K562 (cell line): ENCODE data around the gene DELE1. TPM values are rescaled to one million over a fixed set of nuclear protein-coding genes. Genes with fewer than 3 reads are reported as not detected.

Source experiments
- AFF4 ChIP-seq: sonication (generic); formaldehyde crosslinking; IDR thresholded peaks from 2 replicates; pipeline ENCODE4 v1.8.0; 2023; ENCODE audit warnings: mild to moderate bottlenecking, missing genetic modification reagents
- ETV1 ChIP-seq: fragments of 450-650 bp; conservative IDR thresholded peaks from 2 replicates; pipeline ENCODE4 v1.6.1; 2016; ENCODE audit warnings: missing genetic modification characterization, control low read depth, low read depth, missing compliant biosample characterization
- GATAD2A ChIP-seq: fragments of 450-650 bp; IDR thresholded peaks from 2 replicates; pipeline ENCODE4 v1.6.1; 2017
- HES1 ChIP-seq: fragments of 450-650 bp; IDR thresholded peaks from 2 replicates; pipeline ENCODE4 v1.6.1; 2016; ENCODE audit warnings: low read depth, mild to moderate bottlenecking, moderate library complexity
- HEY1 ChIP-seq: fragments of 250-450 bp; sonication (Bioruptor Pico); IDR thresholded peaks from 2 replicates; pipeline ENCODE4 v1.5.0; 2020; ENCODE audit warnings: mild to moderate bottlenecking, moderate library complexity, borderline replicate concordance
- HIVEP1 ChIP-seq: fragments of 250-450 bp; sonication (Bioruptor Pico); IDR thresholded peaks from 2 replicates; pipeline ENCODE4 v1.4.0; 2020; ENCODE audit warnings: mild to moderate bottlenecking
- HNRNPL ChIP-seq: fragments of 200-400 bp; formaldehyde crosslinking; IDR thresholded peaks from 2 replicates; pipeline ENCODE4 v1.6.1; 2017; ENCODE audit warnings: low read depth, mild to moderate bottlenecking, low read length
- KAT7 ChIP-seq: sonication (generic); formaldehyde crosslinking; IDR thresholded peaks from 2 replicates; pipeline ENCODE4 v1.8.0; 2022; ENCODE audit warnings: missing genetic modification reagents, mild to moderate bottlenecking, borderline replicate concordance
- POU5F1 ChIP-seq: fragments of 150-350 bp; IDR thresholded peaks from 2 replicates; pipeline ENCODE4 v1.6.1; 2014; ENCODE audit warnings: borderline replicate concordance, low read length, low read depth, mild to moderate bottlenecking; ENCODE audit not compliant: partially characterized antibody
- RBM25 ChIP-seq: fragments of 200-400 bp; formaldehyde crosslinking; IDR thresholded peaks from 2 replicates; pipeline ENCODE4 v1.6.1; 2018; ENCODE audit warnings: low read length, low read depth, moderate library complexity; ENCODE audit not compliant: severe bottlenecking
- SMAD3 ChIP-seq: fragments of 450-650 bp; formaldehyde crosslinking; conservative IDR thresholded peaks from 2 replicates; pipeline ENCODE4 v1.4.0; 2020; ENCODE audit warnings: mild to moderate bottlenecking
- SOX6 ChIP-seq: fragments of 450-650 bp; IDR thresholded peaks from 2 replicates; pipeline ENCODE4 v1.6.1; 2014; ENCODE audit warnings: mild to moderate bottlenecking
- TCFL5 ChIP-seq: fragments of 250-450 bp; sonication (Bioruptor Pico); conservative IDR thresholded peaks from 2 replicates; pipeline ENCODE4 v1.6.1; 2021; ENCODE audit warnings: mild to moderate bottlenecking, moderate library complexity, matching md5 sums
- TSC22D4 ChIP-seq: fragments of 450-650 bp; IDR thresholded peaks from 2 replicates; pipeline ENCODE4 v1.6.1; 2016; ENCODE audit warnings: missing genetic modification characterization, missing biosample characterization, control low read depth
- ZBTB34 ChIP-seq: fragments of 250-450 bp; sonication (Bioruptor Pico); IDR thresholded peaks from 2 replicates; pipeline ENCODE4 v1.8.0; 2021; ENCODE audit warnings: mild to moderate bottlenecking, moderate library complexity
- ZKSCAN3 ChIP-seq: fragments of 250-450 bp; sonication (Bioruptor Pico); IDR thresholded peaks from 2 replicates; pipeline ENCODE4 v1.4.0; 2020
- ZKSCAN8 ChIP-seq: fragments of 200-800 bp; sonication (Bioruptor generic); IDR thresholded peaks from 2 replicates; pipeline ENCODE4 v1.6.1; 2016; ENCODE audit warnings: missing genetic modification characterization, missing compliant biosample characterization
- ZNF24 ChIP-seq: fragments of 450-650 bp; IDR thresholded peaks from 2 replicates; pipeline ENCODE4 v1.6.1; 2016
- ZNF263 ChIP-seq: sonication (generic); formaldehyde crosslinking; IDR thresholded peaks from 2 replicates; pipeline ENCODE4 v1.8.0; 2022; ENCODE audit warnings: mild to moderate bottlenecking, missing genetic modification reagents, borderline replicate concordance
- ZNF431 ChIP-seq: sonication (generic); formaldehyde crosslinking; IDR thresholded peaks from 2 replicates; pipeline ENCODE4 v1.8.0; 2022; ENCODE audit warnings: mild to moderate bottlenecking, missing genetic modification reagents
- ZNF639 ChIP-seq, 2 experiments: fragments of 200-800 bp in 1 of 2; sonication (Bioruptor generic) in 1 of 2; sonication (generic) in 1 of 2; formaldehyde crosslinking in 1 of 2; IDR thresholded peaks in 1 of 2; conservative IDR thresholded peaks in 1 of 2; 2 replicates each; pipeline versions ENCODE4 v1.5.0 to v1.6.1; 2016 to 2020; ENCODE audit warnings: missing compliant biosample characterization in 1 of 2, missing genetic modification characterization in 1 of 2, missing genetic modification reagents in 1 of 2
- polyA plus RNA-seq, 8 experiments: library from polyadenylated mRNA; depleted of rRNA in 4 of 8; stranded (reverse) in 5 of 8; unstranded in 3 of 8; fragments of >200 nt; fragmentation: Nextera tagmentation in 2 of 8; fragmentation: Illumina TruSeq in 1 of 8; extraction: Ambion mirVana in 2 of 8; extraction: Trizol in 1 of 8; gene quantifications; 2 replicates each; pipeline versions ENCODE4 v1.2.1 to v1.2.3, GENCODE V29; 2011 to 2014; ENCODE audit warnings: inconsistent platforms in 1 of 8, missing spikeins in 1 of 8
- total RNA-seq, 7 experiments: library from RNA; depleted of rRNA in 6 of 7; stranded (reverse); fragments of >200 nt in 6 of 7; fragmentation: Illumina TruSeq in 2 of 7; extraction: Trizol in 2 of 7; gene quantifications; 2 replicates each; pipeline versions ENCODE4 v1.2.1 to v1.2.3, GENCODE V29; 2011 to 2021; ENCODE audit warnings: low replicate concordance in 1 of 7

Gene DELE1
- total and polyA plus RNA-seq, 9 of the 15 experiments (the other 6 are each of a cell fraction or from before 2014, with no cell fraction given) = 16.6 to 74.4 (median 49.8) TPM

- TF ChIP-seq ETV1 (tag) (no peak), HES1 (no peak), HNRNPL (no peak), ZKSCAN3 (no peak), RBM25 (no peak), ZNF24 (peak; percentile 15; the same call in 1 of the 2 replicates), ZBTB34 (CRISPR knock-in tag) (no peak), SMAD3 (no peak), HEY1 (CRISPR knock-in tag) (no peak), ZNF431 (CRISPR knock-in tag) (no peak), POU5F1 (no peak), SOX6 (no peak), AFF4 (CRISPR knock-in tag) (0 out of 2 replicates have a peak, but pooled peaks have one; percentile 47), HIVEP1 (CRISPR knock-in tag) (no peak), ZKSCAN8 (no peak), GATAD2A (no peak), TCFL5 (CRISPR knock-in tag) (no peak), ZNF263 (CRISPR knock-in tag) (peak; percentile 22; the same call in 1 of the 2 replicates), KAT7 (no peak), ZNF639 (CRISPR knock-in tag; conservative IDR thresholded peaks at IDR 0.05 in 1 of 2, IDR thresholded peaks at IDR 0.05 in 1 of 2) (0 out of 4 replicates have a peak, but pooled peaks of 1 of the 2 experiments have one; percentile 21), TSC22D4 (tag) (no peak)
Observed at GRCh38 chr5:141914199-141914743, 9.4 kb upstream of the DELE1 start (continued).
